GOT3 (cell line): ENCODE results near the gene PTPRF.

Experiments
- DNase-seq: peaks from one replicate; lab custom pipeline; 2025; ENCODE audit warnings: mixed read lengths; lab: John Stamatoyannopoulos, UW

The PTPRF gene

GRCh38 chr1:43513471-43514173, 17.1 kb upstream of the PTPRF start:
- DNase-seq, result no peak

GRCh38 chr1:43518935-43519686, 11.6 kb upstream of the PTPRF start:
- DNase-seq, result no peak

GRCh38 chr1:43520100-43520778, 10.4 kb upstream of the PTPRF start:
- DNase-seq, result no peak

- DNase-seq, result no peak
Observed at GRCh38 chr1:43521078-43521477, 9.6 kb upstream of the PTPRF start.

- DNase-seq, result no peak
Observed at GRCh38 chr1:43521756-43522155, 8.9 kb upstream of the PTPRF start.

- DNase-seq, result no peak
Observed at GRCh38 chr1:43522431-43522775, 8.3 kb upstream of the PTPRF start.

- peak; percentile 14 for DNase-seq
Observed at GRCh38 chr1:43522776-43523480, 7.8 kb upstream of the PTPRF start.

- DNase-seq, result no peak
Observed at GRCh38 chr1:43524804-43525203, 5.9 kb upstream of the PTPRF start.

- no peak for DNase-seq
Observed at GRCh38 chr1:43526002-43526401, 4.7 kb upstream of the PTPRF start.

GRCh38 chr1:43527111-43527878, 3.4 kb upstream of the PTPRF start:
- DNase-seq, result no peak

GRCh38 chr1:43529206-43529731, 1.4 kb upstream of the PTPRF start:
- DNase-seq, result peak; percentile 15

- no peak for DNase-seq
Observed at GRCh38 chr1:43531107-43531905, 623 bp downstream of the PTPRF start.

GRCh38 chr1:43531906-43532584, 1.4 kb downstream of the PTPRF start:
- DNase-seq, result no peak

- no peak for DNase-seq
Observed at GRCh38 chr1:43532716-43533115, 2.0 kb downstream of the PTPRF start.

GRCh38 chr1:43533584-43533983, 2.9 kb downstream of the PTPRF start:
- DNase-seq, result no peak

GRCh38 chr1:43534256-43534655, 3.6 kb downstream of the PTPRF start:
- no peak for DNase-seq

- DNase-seq, result no peak
Observed at GRCh38 chr1:43536196-43536863, 5.6 kb downstream of the PTPRF start.

- no peak for DNase-seq
Observed at GRCh38 chr1:43536864-43537358, 6.2 kb downstream of the PTPRF start.

- no peak for DNase-seq
Observed at GRCh38 chr1:43537423-43538142, 6.9 kb downstream of the PTPRF start.
